ENCODE data around the gene OCA2.
"Not testable (repeated sequence)": the region's sequence is repeated elsewhere in the genome, so short reads cannot be mapped to it uniquely, and the experiment has no call there.

Gene OCA2

GRCh38 chr15:28020644-28021043 lies 78.5 kb downstream of the OCA2 start:
- no peak for DNase-seq

GRCh38 chr15:28019594-28020309 lies 79.4 kb downstream of the OCA2 start:
- no peak for DNase-seq

GRCh38 chr15:28018291-28019044 lies 80.6 kb downstream of the OCA2 start:
- no peak for DNase-seq

- peak; percentile 13 for DNase-seq
Measured at GRCh38 chr15:28017423-28017924, 81.6 kb downstream of the OCA2 start.

- DNase-seq = no peak
Measured at GRCh38 chr15:28015855-28016254, 83.3 kb downstream of the OCA2 start.

- DNase-seq = no peak
Measured at GRCh38 chr15:28014623-28015200, 84.4 kb downstream of the OCA2 start.

GRCh38 chr15:28013976-28014375 lies 85.1 kb downstream of the OCA2 start:
- DNase-seq = no peak

- DNase-seq = no peak
Measured at GRCh38 chr15:28013480-28013879, 85.6 kb downstream of the OCA2 start.

- no peak for DNase-seq
Measured at GRCh38 chr15:28012231-28012630, 86.9 kb downstream of the OCA2 start.

- not testable (repeated sequence) for DNase-seq
Measured at GRCh38 chr15:28008175-28008574, 90.9 kb downstream of the OCA2 start.

GRCh38 chr15:28006116-28006905 lies 92.8 kb downstream of the OCA2 start:
- no peak for DNase-seq

- DNase-seq = no peak
Measured at GRCh38 chr15:28005004-28005527, 94.0 kb downstream of the OCA2 start.

- DNase-seq = no peak
Measured at GRCh38 chr15:28004143-28005003, 94.7 kb downstream of the OCA2 start.

- DNase-seq = no peak
Measured at GRCh38 chr15:28003302-28004037, 95.6 kb downstream of the OCA2 start.

- no peak for DNase-seq
Measured at GRCh38 chr15:28002867-28003266, 96.2 kb downstream of the OCA2 start.

- DNase-seq = no peak
Measured at GRCh38 chr15:28002136-28002861, 96.8 kb downstream of the OCA2 start.

- DNase-seq = no peak
Measured at GRCh38 chr15:28001641-28002040, 97.5 kb downstream of the OCA2 start.

GRCh38 chr15:27993996-27994780 lies 104.9 kb downstream of the OCA2 start:
- no peak for DNase-seq

- no peak for DNase-seq
Measured at GRCh38 chr15:27993544-27993943, 105.6 kb downstream of the OCA2 start.
